NCI-H2107 treated with DMSO at 0.1 percent for 48 hours (cell line): ENCODE results near the gene ZNF521.
"Not testable (repeated sequence)": the region's sequence is repeated elsewhere in the genome, so short reads cannot be mapped to it uniquely, and the experiment has no call there.

Experiments used
- DNase-seq: peaks from one replicate; lab custom pipeline; 2025; ENCODE audit not compliant: unreplicated experiment; lab: John Stamatoyannopoulos, UW

The ZNF521 gene

DNA sequence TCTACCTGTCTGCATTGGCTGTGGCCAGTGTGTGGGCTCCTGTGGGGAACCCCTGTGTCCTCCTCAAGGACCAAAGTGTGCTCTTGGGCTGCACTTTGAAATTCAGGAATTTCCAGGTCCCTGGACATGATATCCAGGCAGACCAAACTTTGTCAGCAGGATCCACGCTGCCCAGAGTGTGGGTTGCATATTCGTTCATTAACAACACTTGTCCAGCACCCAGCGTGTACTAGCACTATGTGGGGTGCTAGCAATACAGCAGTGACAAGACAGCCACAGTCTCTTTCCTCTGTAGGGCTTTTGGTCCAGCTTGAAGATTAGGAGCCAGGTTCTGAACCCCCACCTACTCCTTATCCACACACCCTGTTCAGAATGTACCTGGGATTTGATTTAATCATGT is 304.5 kb downstream of the ZNF521 start:
- no peak for DNase-seq

- no peak for DNase-seq
These were observed 307.3 kb downstream of the ZNF521 start for GRCh38 chr18:25044694-25045093.

DNA sequence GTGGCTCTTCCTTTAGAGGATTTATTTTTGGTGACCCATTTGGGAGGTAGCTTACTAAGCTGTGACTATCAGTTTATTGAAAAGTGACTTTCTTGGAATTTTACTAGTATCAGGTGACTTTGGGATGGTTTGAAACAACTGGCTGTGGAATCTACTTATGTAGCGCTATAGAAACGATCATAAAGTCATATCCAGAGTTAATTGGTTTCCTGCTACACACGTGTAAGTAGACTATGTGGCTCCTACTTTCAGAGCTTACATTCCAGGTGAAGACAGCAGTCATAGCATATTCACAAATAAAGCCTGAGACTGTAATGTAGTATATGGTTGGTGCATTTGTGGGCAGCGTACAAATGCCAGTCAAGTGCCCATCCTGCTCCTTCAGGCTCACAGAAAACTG is 308.9 kb downstream of the ZNF521 start:
- DNase-seq = no peak

DNA sequence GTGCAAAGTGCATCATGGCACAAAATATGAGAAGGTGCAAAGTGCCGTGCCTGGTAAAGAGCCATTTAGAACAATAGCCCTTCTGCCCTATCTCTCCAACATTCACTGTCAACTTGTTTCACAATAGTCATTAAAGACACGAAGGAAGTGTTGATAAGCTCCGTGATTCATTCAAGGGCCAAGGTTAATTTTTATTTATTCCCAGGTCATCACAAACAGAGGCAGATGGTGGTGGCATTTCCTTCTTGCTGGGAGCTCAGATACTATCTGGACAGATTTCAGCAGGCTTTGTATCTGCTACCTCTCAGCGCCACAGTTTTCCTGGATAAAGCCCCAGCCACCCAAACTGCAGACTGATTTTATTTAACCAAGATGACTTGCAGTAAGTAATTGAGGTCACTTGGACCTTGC is 309.3 kb downstream of the ZNF521 start:
- no peak for DNase-seq

DNA sequence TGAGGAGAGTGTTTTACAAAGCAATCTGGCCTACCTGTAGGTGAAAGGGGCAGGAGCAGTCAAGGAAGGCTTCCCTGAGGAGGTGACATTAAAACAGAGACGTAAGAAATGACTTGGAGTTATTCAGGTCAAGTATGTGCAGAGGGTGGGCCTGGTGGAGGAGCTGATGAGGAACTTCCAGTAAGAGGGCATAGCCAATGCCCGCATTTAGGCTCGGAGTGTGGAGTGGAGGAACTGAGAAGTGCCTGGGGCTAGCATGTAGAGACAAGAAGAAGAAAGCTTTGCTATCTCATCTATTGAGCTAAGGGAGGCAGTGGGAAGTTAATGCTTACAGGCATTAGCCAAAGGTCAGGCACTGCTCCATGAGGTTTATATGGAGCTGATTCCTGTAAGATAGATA is 312.2 kb downstream of the ZNF521 start:
- DNase-seq = no peak

DNA sequence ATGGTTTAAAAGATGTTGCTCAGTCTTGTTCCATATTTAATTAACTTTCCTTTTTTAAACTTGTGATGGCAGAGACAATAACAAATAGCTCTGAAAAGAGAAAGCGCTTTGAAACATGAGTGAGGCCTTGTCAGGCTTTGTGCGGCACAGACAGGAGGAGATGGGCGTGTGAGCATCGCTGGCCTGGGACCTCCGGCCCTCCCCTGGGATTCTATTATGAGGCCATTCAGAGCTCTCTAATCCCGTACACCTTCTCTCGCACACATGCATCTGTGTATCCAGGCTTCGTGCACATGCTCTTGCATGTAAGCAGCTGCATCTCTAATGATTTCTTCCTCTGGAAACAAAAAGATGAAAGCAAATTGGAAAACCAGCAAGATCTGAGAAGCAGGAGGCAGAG is 313.7 kb downstream of the ZNF521 start:
- DNase-seq = no peak

- DNase-seq = no peak
These were observed 318.1 kb downstream of the ZNF521 start for GRCh38 chr18:25033747-25034471.

GRCh38 chr18:25033175-25033574 is 318.8 kb downstream of the ZNF521 start:
- DNase-seq = not testable (repeated sequence)

GRCh38 chr18:25029802-25030201 is 322.2 kb downstream of the ZNF521 start:
- no peak for DNase-seq

- DNase-seq = no peak
These were observed 332.0 kb downstream of the ZNF521 start for GRCh38 chr18:25019931-25020330.

- no peak for DNase-seq
These were observed 332.7 kb downstream of the ZNF521 start for GRCh38 chr18:25019086-25019860.

DNA sequence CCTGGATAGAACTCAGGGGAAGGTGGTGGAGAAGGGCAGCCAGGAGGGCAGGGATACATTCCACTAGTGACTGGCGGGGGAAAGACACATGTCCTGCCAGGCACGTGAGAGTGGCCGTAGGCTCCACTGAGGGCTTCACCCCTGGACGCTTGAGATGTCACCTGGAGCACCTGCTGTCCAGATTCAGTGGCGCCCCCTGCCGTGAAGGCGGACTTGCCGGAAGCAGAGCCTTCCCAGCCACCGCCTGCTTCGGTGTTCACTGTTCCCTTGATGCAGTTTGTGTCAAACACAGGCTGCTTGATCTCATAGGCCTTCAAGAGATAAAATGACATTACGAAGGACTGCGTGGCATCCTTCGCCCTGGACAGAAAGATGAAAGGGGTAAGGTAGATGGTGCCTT is 335.3 kb downstream of the ZNF521 start:
- no peak for DNase-seq

DNA sequence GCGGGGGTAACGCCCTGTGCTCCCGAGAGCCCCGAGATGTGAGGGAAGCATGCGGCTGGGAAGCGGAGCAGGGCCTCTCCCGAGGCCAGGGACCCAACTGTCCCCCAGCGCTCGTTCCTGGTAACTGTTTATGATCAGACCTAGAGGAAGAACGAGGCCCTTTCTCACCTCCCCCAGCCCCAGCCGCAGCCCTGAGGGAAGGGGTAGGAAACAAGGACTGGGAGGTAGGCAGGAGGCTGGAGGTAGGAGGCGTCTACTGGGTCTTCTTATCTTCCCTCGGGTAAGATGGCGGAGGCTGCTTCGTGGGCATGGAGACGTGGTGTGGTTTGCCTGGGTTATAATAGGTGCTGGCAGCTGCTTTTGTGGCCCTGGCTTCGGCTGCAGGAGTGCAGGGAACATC is 335.8 kb downstream of the ZNF521 start:
- no peak for DNase-seq
